Amniotic stem cell (primary cell): Measurements from ENCODE around the gene GTPBP10.

ENCODE experiments used
- DNase-seq: peaks from one replicate; lab custom pipeline; 2025; lab: John Stamatoyannopoulos, UW

The GTPBP10 gene

GRCh38 chr7:90432752-90433151 is 86.2 kb downstream of the GTPBP10 start:
- DNase-seq, result no peak

GRCh38 chr7:90433221-90433620 is 86.7 kb downstream of the GTPBP10 start:
- DNase-seq, result no peak
